ENCODE results near the gene ELANE. TPM values are rescaled to one million over a fixed set of nuclear protein-coding genes. Genes with fewer than 3 reads are reported as not detected.
"Not testable (repeated sequence)": the region's sequence is repeated elsewhere in the genome, so short reads cannot be mapped to it uniquely, and the experiment has no call there.

Gene ELANE
- total RNA-seq, 4 donors from 2014 or later: 0.51 to 1.9 TPM; not detected in 2

GRCh38 chr19:850979-851335, 1.1 kb upstream of the ELANE start:
- no peak for DNase-seq (ENCODE audit: low spot score in 2 of 2)
- TF ChIP-seq CTCF (IDR thresholded peaks at IDR 0.05): no peak
- TF ChIP-seq POLR2A (IDR thresholded peaks at IDR 0.05): no peak
- 29% methylated on average over 11 to 13 of the region's 13 CpGs for WGBS, 2 donors
- intact Hi-C loops (cut with DNase I; ENCODE audit: low total_unique reads): loop anchor here (10.0 kb wide), 1 partner anchor 134 kb away; the partner anchor contains the start of gene WDR18
- H3K4me3 ChIP-seq (ENCODE audit: low read depth, poor library complexity, severe bottlenecking): no peak overlapping the region

GRCh38 chr19:853014-853585, 997 bp downstream of the ELANE start:
- no peak for DNase-seq (ENCODE audit: low spot score in 2 of 2)
- no peak overlapping the region for H3K4me3 ChIP-seq (ENCODE audit: low read depth, poor library complexity, severe bottlenecking)
- no peak for TF ChIP-seq POLR2A (IDR thresholded peaks at IDR 0.05)
- no peak for TF ChIP-seq CTCF (IDR thresholded peaks at IDR 0.05)
- intact Hi-C loops (cut with DNase I; ENCODE audit: low total_unique reads): loop anchor here (10.0 kb wide), 1 partner anchor 132 kb away; the partner anchor contains the start of gene WDR18
- 30% methylated on average over 17 of the region's 67 CpGs; no CpG with 5 or more reads in 1 of the 2 donors for WGBS, 2 donors

GRCh38 chr19:853614-854220, 1.6 kb downstream of the ELANE start:
- not testable (repeated sequence) for DNase-seq (ENCODE audit: low spot score in 2 of 2)
- WGBS, 2 donors: 76 to 82% methylated on average over 11 to 12 of the region's 17 CpGs
- intact Hi-C loops (cut with DNase I; ENCODE audit: low total_unique reads): loop anchor here (10.0 kb wide), 1 partner anchor 131 kb away; the partner anchor contains the start of gene WDR18

GRCh38 chr19:854549-854948, 2.4 kb downstream of the ELANE start:
- intact Hi-C loops (cut with DNase I; ENCODE audit: low total_unique reads): loop anchor here (10.0 kb wide), 1 partner anchor 130 kb away; the partner anchor contains the start of gene WDR18
- no peak overlapping the region for H3K4me3 ChIP-seq (ENCODE audit: low read depth, poor library complexity, severe bottlenecking)
- 77 to 78% methylated on average over 6 of the region's 6 CpGs for WGBS, 2 donors
- TF ChIP-seq CTCF (IDR thresholded peaks at IDR 0.05): no peak
- no peak for TF ChIP-seq POLR2A (IDR thresholded peaks at IDR 0.05)
- no peak for DNase-seq (ENCODE audit: low spot score in 2 of 2)

More at GRCh38 chr19:853614-854220, 1.6 kb downstream of the ELANE start:
- H3K4me3 ChIP-seq (ENCODE audit: low read depth, poor library complexity, severe bottlenecking): not testable (repeated sequence)

- H3K4me3 ChIP-seq (ENCODE audit: low read depth, poor library complexity, severe bottlenecking): no peak overlapping the region
- 88% methylated on average over 9 to 12 of the region's 12 CpGs for WGBS, 2 donors
- TF ChIP-seq POLR2A (IDR thresholded peaks at IDR 0.05) (no peak), CTCF (IDR thresholded peaks at IDR 0.05) (no peak)
- intact Hi-C loops (cut with DNase I; ENCODE audit: low total_unique reads): loop anchor here (10.0 kb wide), 1 partner anchor 130 kb away; the partner anchor contains the start of gene WDR18
- no peak for DNase-seq (ENCODE audit: low spot score in 2 of 2)
Observed at GRCh38 chr19:855142-855541, 3.0 kb downstream of the ELANE start.

GRCh38 chr19:855566-856120, 3.5 kb downstream of the ELANE start:
- DNase-seq (ENCODE audit: low spot score in 2 of 2): no peak
- 74 to 78% methylated on average over 33 to 34 of the region's 40 CpGs for WGBS, 2 donors
- intact Hi-C loops (cut with DNase I; ENCODE audit: low total_unique reads): loop anchor here (10.0 kb wide), 1 partner anchor 129 kb away; the partner anchor contains the start of gene WDR18

More at GRCh38 chr19:855566-856120, 3.5 kb downstream of the ELANE start:
- no peak overlapping the region for H3K4me3 ChIP-seq (ENCODE audit: low read depth, poor library complexity, severe bottlenecking)
- no peak for TF ChIP-seq CTCF (IDR thresholded peaks at IDR 0.05)
- no peak for TF ChIP-seq POLR2A (IDR thresholded peaks at IDR 0.05)
